GM18508 (cell line): Measurements from ENCODE around the gene PRRC2B.
"Not testable (repeated sequence)": the region's sequence is repeated elsewhere in the genome, so short reads cannot be mapped to it uniquely, and the experiment has no call there.

Source experiments
- ATAC-seq: cut with Tn5 transposase; IDR thresholded peaks from one replicate; pipeline ENCODE4 v1.9.1; 2021; ENCODE audit warnings: moderate number of reproducible peaks; ENCODE audit not compliant: insufficient read depth, unreplicated experiment

Gene PRRC2B

GRCh38 chr9:131528886-131529505 is 135.1 kb downstream of the PRRC2B start:
- no peak for ATAC-seq

GRCh38 chr9:131529597-131530545 is 136.0 kb downstream of the PRRC2B start:
- ATAC-seq, result no peak

GRCh38 chr9:131530546-131530919 is 136.6 kb downstream of the PRRC2B start:
- ATAC-seq, result no peak

GRCh38 chr9:131530920-131531832 is 137.3 kb downstream of the PRRC2B start, which contains the start of gene UCK1:
UCK1 (minus strand) TSS chr9:131531263; CDS start chr9:131531174, 89 bp downstream.
- ATAC-seq, result no peak

GRCh38 chr9:131534721-131535237 is 140.9 kb downstream of the PRRC2B start:
- ATAC-seq, result no peak

- no peak for ATAC-seq
Observed at GRCh38 chr9:131537946-131538345, 144.1 kb downstream of the PRRC2B start.

GRCh38 chr9:131539223-131539923 is 145.5 kb downstream of the PRRC2B start:
- no peak for ATAC-seq

GRCh38 chr9:131543141-131543540 is 149.3 kb downstream of the PRRC2B start:
- no peak for ATAC-seq

- ATAC-seq, result no peak
Observed at GRCh38 chr9:131545003-131545785, 151.3 kb downstream of the PRRC2B start, which contains the start of gene PRRT1B. PRRT1B (plus strand) TSS chr9:131545523; CDS start chr9:131545616, 93 bp downstream.

- ATAC-seq, result no peak
Observed at GRCh38 chr9:131545786-131546335, 152.0 kb downstream of the PRRC2B start.

- ATAC-seq, result no peak
Observed at GRCh38 chr9:131546336-131547084, 152.6 kb downstream of the PRRC2B start.

GRCh38 chr9:131549186-131549585 is 155.3 kb downstream of the PRRC2B start:
- ATAC-seq, result not testable (repeated sequence)
